Limb (tissue), 2 donors: ENCODE results near the gene SLBP.

Source experiments
- DNase-seq, 2 donors: peaks; one replicate each; pipeline ENCODE4 v3.0.0-alpha.2; 2016; ENCODE audit errors: extremely low spot score in 2 of 2

SLBP gene

GRCh38 chr4:1712216-1713002, at the start of gene SLBP:
SLBP (minus strand) TSS chr4:1712319; CDS start chr4:1712188, 131 bp downstream.
- peak; percentile 91 to 94 for DNase-seq

- DNase-seq = no peak
Measured at GRCh38 chr4:1761130-1761689, 49.1 kb upstream of the SLBP start.

GRCh38 chr4:1760521-1761071, 48.5 kb upstream of the SLBP start:
- no peak for DNase-seq

GRCh38 chr4:1759818-1760223, 47.7 kb upstream of the SLBP start:
- DNase-seq = no peak

GRCh38 chr4:1759170-1759817, 47.2 kb upstream of the SLBP start:
- DNase-seq = no peak

GRCh38 chr4:1758306-1759121, 46.4 kb upstream of the SLBP start:
- DNase-seq = no peak

- no peak for DNase-seq
Measured at GRCh38 chr4:1757836-1758235, 45.7 kb upstream of the SLBP start.

GRCh38 chr4:1756893-1757779, 45.0 kb upstream of the SLBP start:
- DNase-seq = no peak

GRCh38 chr4:1756079-1756478, 44.0 kb upstream of the SLBP start:
- DNase-seq = no peak

- DNase-seq = no peak
Measured at GRCh38 chr4:1755297-1755696, 43.2 kb upstream of the SLBP start.

- no peak for DNase-seq
Measured at GRCh38 chr4:1754336-1754735, 42.2 kb upstream of the SLBP start.

GRCh38 chr4:1753697-1754311, 41.7 kb upstream of the SLBP start:
- DNase-seq = no peak

- DNase-seq = no peak
Measured at GRCh38 chr4:1753294-1753696, 41.2 kb upstream of the SLBP start.

- DNase-seq = no peak
Measured at GRCh38 chr4:1752284-1753041, 40.3 kb upstream of the SLBP start.

GRCh38 chr4:1751919-1752283, 39.8 kb upstream of the SLBP start:
- no peak for DNase-seq

- no peak for DNase-seq
Measured at GRCh38 chr4:1751155-1751918, 39.2 kb upstream of the SLBP start.

GRCh38 chr4:1750381-1751154, 38.4 kb upstream of the SLBP start:
- DNase-seq = no peak

- no peak for DNase-seq
Measured at GRCh38 chr4:1749826-1750225, 37.7 kb upstream of the SLBP start.
